HEK293T (cell line): ENCODE data around the gene THSD4.

Experiments
- CTCF ChIA-PET: fragments of 350-600 bp; formaldehyde crosslinking; extraction: SDS; loops from one replicate; lab custom pipeline; 2021; ENCODE audit warnings: antibody characterized with exemption, inconsistent platforms; lab: Yijun Ruan, JAX
- POLR2A ChIA-PET: fragments of 350-600 bp; formaldehyde crosslinking; extraction: SDS; loops from one replicate; lab custom pipeline; 2020; ENCODE audit warnings: antibody characterized with exemption, inconsistent platforms; lab: Yijun Ruan, JAX
- DNase-seq: peaks from one replicate; pipeline ENCODE4 v3.0.0; 2012; ENCODE audit warnings: mixed read lengths; ENCODE audit errors: extremely low spot score
- ARNT ChIP-seq: fragments of 450-650 bp; IDR thresholded peaks from 2 replicates; pipeline ENCODE4 v1.6.1; 2017; ENCODE audit warnings: mild to moderate bottlenecking
- BHLHE40 ChIP-seq: fragments of 450-650 bp; IDR thresholded peaks from 2 replicates; pipeline ENCODE4 v1.6.1; 2016; ENCODE audit warnings: mild to moderate bottlenecking, moderate library complexity, borderline replicate concordance
- CTBP1 ChIP-seq: fragments of 450-650 bp; IDR thresholded peaks from 2 replicates; pipeline ENCODE4 v1.6.1; 2016; ENCODE audit warnings: borderline replicate concordance
- ELF4 ChIP-seq: fragments of 450-650 bp; IDR thresholded peaks from 2 replicates; pipeline ENCODE4 v1.6.1; 2017; ENCODE audit warnings: antibody characterized with exemption
- FOXA1 ChIP-seq: fragments of 450-650 bp; IDR thresholded peaks from 2 replicates; pipeline ENCODE4 v1.6.1; 2016; ENCODE audit warnings: mild to moderate bottlenecking
- FOXK2 ChIP-seq: fragments of 450-650 bp; IDR thresholded peaks from 2 replicates; pipeline ENCODE4 v1.6.1; 2016; ENCODE audit warnings: mild to moderate bottlenecking
- FOXM1 ChIP-seq: fragments of 450-650 bp; IDR thresholded peaks from 2 replicates; pipeline ENCODE4 v1.6.1; 2017; ENCODE audit warnings: mild to moderate bottlenecking, borderline replicate concordance
- HDGF ChIP-seq: fragments of 450-650 bp; IDR thresholded peaks from 2 replicates; pipeline ENCODE4 v1.6.1; 2017; ENCODE audit warnings: antibody characterized with exemption, borderline replicate concordance
- L3MBTL2 ChIP-seq: fragments of 450-650 bp; conservative IDR thresholded peaks from 2 replicates; pipeline ENCODE4 v1.6.1; 2016; ENCODE audit warnings: mild to moderate bottlenecking
- LEF1 ChIP-seq: fragments of 450-650 bp; IDR thresholded peaks from 2 replicates; pipeline ENCODE4 v1.6.1; 2017; ENCODE audit warnings: mild to moderate bottlenecking, borderline replicate concordance
- NFRKB ChIP-seq: fragments of 450-650 bp; IDR thresholded peaks from 2 replicates; pipeline ENCODE4 v1.6.1; 2016; ENCODE audit warnings: mild to moderate bottlenecking, moderate library complexity
- PKNOX1 ChIP-seq: fragments of 450-650 bp; IDR thresholded peaks from 2 replicates; pipeline ENCODE4 v1.6.1; 2016
- SP1 ChIP-seq: fragments of 450-650 bp; IDR thresholded peaks from 2 replicates; pipeline ENCODE4 v1.6.1; 2017
- SUZ12 ChIP-seq: fragments of 450-650 bp; IDR thresholded peaks from 2 replicates; pipeline ENCODE4 v1.6.1; 2016; ENCODE audit warnings: mild to moderate bottlenecking
- TARDBP ChIP-seq: fragments of 450-650 bp; IDR thresholded peaks from 2 replicates; pipeline ENCODE4 v1.6.1; 2016
- ZNF384 ChIP-seq: fragments of 450-650 bp; IDR thresholded peaks from 2 replicates; pipeline ENCODE4 v1.6.1; 2016

Gene THSD4

GRCh38 chr15:71627188-71627587, 511.9 kb downstream of the THSD4 start:
- POLR2A ChIA-PET, result no interaction called here
- no peak for DNase-seq
- TF ChIP-seq FOXM1 (no peak), ZNF384 (no peak), SP1 (no peak), PKNOX1 (no peak), ARNT (no peak), FOXK2 (no peak), TARDBP (no peak), NFRKB (no peak), BHLHE40 (no peak), LEF1 (no peak), HDGF (no peak), FOXA1 (no peak), SUZ12 (no peak), L3MBTL2 (no peak), ELF4 (no peak), CTBP1 (no peak)
- CTCF ChIA-PET, result no interaction called here

- TF ChIP-seq BHLHE40, result no peak
- TF ChIP-seq L3MBTL2, result no peak
- no peak for TF ChIP-seq LEF1
- no peak for TF ChIP-seq TARDBP
- no peak for TF ChIP-seq PKNOX1
- no peak for TF ChIP-seq SP1
- TF ChIP-seq CTBP1, result no peak
- no peak for TF ChIP-seq FOXA1
- no peak for TF ChIP-seq NFRKB
- TF ChIP-seq ELF4, result no peak
- ChIA-PET POLR2A (no interaction called here), CTCF (no interaction called here)
- DNase-seq, result no peak
Measured at GRCh38 chr15:71627604-71628003, 512.3 kb downstream of the THSD4 start.

- POLR2A ChIA-PET, result no interaction called here
- DNase-seq, result no peak
- TF ChIP-seq SUZ12 (no peak), L3MBTL2 (no peak)
- CTCF ChIA-PET, result no interaction called here
Measured at GRCh38 chr15:71628988-71629770, 513.9 kb downstream of the THSD4 start.

- no peak for TF ChIP-seq ARNT
- no peak for TF ChIP-seq FOXM1
- no peak for TF ChIP-seq L3MBTL2
- no peak for TF ChIP-seq HDGF
- no peak for TF ChIP-seq FOXA1
- TF ChIP-seq PKNOX1, result no peak
- TF ChIP-seq TARDBP, result no peak
- no peak for TF ChIP-seq ZNF384
- TF ChIP-seq CTBP1, result no peak
- no peak for TF ChIP-seq SP1
- no peak for TF ChIP-seq LEF1
- TF ChIP-seq BHLHE40, result no peak
- no peak for TF ChIP-seq NFRKB
- TF ChIP-seq SUZ12, result no peak
- TF ChIP-seq ELF4, result no peak
- TF ChIP-seq FOXK2, result no peak
- DNase-seq, result no peak
- ChIA-PET POLR2A (no interaction called here), CTCF (interaction anchor here (1.0 kb wide), 1 partner anchor 144 kb away, joined by 3 read pairs; no protein-coding TSS in a partner anchor)
Measured at GRCh38 chr15:71629781-71630474, 514.7 kb downstream of the THSD4 start.

- no peak for TF ChIP-seq PKNOX1
- no peak for TF ChIP-seq BHLHE40
- no peak for TF ChIP-seq FOXA1
- no peak for TF ChIP-seq NFRKB
- no peak for TF ChIP-seq TARDBP
- TF ChIP-seq FOXM1, result no peak
- no peak for TF ChIP-seq ELF4
- TF ChIP-seq FOXK2, result no peak
- no peak for TF ChIP-seq ARNT
- TF ChIP-seq CTBP1, result no peak
- TF ChIP-seq SP1, result no peak
- no peak for TF ChIP-seq HDGF
- no peak for TF ChIP-seq L3MBTL2
- no peak for TF ChIP-seq LEF1
- TF ChIP-seq ZNF384, result no peak
- no peak for TF ChIP-seq SUZ12
- POLR2A ChIA-PET, result no interaction called here
- CTCF ChIA-PET, result interaction anchor here (1.0 kb wide), 1 partner anchor 145 kb away, joined by 3 read pairs; no protein-coding TSS in a partner anchor
Measured at GRCh38 chr15:71630475-71630809, 515.2 kb downstream of the THSD4 start.

More at GRCh38 chr15:71630475-71630809, 515.2 kb downstream of the THSD4 start:
- DNase-seq, result no peak
